HG03159 (cell line): Measurements from ENCODE around the gene CCSER2.
"Not testable (repeated sequence)": the region's sequence is repeated elsewhere in the genome, so short reads cannot be mapped to it uniquely, and the experiment has no call there.

ENCODE experiments used
- ATAC-seq: cut with Tn5 transposase; IDR thresholded peaks from one replicate; pipeline ENCODE4 v1.9.1; 2021; ENCODE audit warnings: mild to moderate bottlenecking, moderate library complexity; ENCODE audit not compliant: unreplicated experiment

Gene CCSER2

DNA sequence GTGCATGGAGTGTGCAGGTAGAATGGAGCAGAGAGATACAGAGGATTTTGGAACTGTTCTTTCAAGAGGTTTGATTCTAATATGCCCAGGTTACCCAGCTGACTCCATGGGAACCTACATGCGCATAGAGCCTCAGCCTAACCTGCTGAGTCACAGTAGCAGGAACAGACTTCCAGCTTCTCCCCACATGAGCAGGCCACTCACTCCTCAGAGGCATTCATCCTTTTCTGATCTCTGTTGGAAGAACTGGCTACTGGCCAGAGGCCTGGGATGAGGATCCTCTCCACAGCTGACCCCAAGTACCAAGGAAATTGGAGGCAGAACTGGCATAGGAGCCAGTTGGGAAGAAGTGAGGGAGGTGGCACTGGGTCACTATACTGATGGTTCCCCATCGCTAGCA lies 17.9 kb upstream of the CCSER2 start:
- no peak for ATAC-seq

GRCh38 chr10:84311576-84311975 lies 16.8 kb upstream of the CCSER2 start:
- no peak for ATAC-seq

DNA sequence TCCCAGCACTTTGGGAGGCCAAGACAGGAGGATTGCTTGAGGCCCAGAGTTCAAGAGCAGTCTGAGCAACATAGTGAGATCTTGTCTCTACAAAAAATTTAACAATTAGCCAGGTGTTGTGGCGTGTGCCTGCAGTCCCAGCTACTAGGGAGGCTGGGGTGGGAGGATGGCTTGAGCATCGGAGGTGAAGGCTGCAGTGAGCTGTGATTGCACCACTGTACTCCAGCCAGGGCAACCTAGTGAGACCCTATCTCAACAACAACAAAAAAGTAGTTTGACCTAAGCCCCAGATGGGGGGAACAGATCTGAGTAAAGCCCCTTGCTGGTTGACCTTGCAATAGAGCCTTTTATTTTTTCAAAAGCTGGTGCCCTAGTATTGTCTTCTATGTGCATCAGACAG lies 15.6 kb upstream of the CCSER2 start:
- no peak for ATAC-seq

DNA sequence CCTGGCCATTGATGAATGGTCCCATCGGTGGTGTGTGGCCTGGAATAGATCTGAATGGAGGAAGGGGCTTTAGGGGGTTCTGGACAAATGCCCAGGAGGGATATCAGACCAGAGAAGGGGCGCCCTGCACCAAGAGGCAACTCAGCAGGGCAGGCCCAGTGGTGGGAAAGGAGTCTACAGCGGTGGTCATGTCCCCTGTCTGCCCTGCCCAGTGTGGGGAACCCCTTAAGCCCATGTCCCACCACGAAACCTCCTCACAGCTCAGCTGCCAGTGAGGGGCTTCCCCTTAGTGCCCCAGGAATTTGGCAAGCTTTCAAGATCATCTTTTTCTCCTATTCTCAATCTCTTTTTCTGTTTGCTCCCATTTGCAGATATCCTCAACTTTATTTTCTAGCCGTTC lies 14.1 kb upstream of the CCSER2 start:
- no peak for ATAC-seq

DNA sequence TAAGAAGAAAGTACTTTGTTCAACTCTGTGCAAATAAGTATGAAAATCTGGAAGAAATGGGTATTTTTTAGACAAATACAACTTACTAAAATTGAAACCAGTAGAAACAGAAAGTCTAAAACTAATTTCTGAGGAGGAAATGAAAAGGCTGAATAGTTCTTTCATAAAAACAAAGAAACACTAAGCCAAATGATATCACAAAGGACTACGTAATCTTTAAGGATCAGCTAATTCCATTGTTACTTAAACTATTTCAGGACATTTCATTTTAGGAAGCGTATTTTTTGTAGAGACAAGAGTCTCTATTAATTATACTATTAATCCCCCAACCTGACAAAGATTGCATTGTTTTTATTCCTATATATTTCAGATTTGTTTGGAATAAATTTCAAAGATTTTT lies 11.2 kb upstream of the CCSER2 start:
- no peak for ATAC-seq

DNA sequence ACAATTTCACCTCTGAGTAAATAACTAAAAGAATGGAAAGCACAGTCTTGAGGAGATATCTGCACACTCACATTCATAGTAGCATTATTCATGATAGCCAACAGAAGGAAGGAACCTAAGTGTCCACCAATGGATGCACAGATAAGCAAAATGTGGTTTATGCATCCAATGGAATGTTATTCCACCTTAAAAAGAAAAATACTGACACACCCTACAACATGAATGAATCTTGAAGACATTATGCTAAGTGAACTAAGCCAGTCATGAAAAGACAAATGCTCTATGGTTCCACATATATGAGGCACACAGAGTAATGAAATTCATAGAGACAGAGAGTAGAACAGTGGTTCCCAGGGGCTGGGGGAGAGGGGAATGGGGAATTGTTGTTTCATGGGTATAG lies 6.5 kb upstream of the CCSER2 start:
- no peak for ATAC-seq

DNA sequence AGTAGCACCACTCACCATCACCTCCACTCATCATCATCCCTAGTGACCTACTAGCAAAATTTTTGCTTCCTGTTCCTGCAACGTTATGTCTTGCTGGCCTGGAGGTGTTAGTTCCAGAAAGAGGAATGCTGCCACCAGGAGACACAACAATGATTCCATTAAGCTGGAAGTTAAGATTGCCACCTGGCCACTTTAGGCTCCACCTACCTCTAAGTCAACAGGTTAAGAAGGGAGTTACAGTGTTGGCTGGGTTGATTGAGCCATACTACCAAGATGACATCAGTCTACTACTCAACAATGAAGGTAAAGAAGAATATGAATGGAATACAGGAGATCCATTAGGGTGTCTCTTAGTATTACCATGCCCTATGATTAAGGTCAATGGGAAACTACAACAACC lies 4.8 kb upstream of the CCSER2 start:
- ATAC-seq, result not testable (repeated sequence)

DNA sequence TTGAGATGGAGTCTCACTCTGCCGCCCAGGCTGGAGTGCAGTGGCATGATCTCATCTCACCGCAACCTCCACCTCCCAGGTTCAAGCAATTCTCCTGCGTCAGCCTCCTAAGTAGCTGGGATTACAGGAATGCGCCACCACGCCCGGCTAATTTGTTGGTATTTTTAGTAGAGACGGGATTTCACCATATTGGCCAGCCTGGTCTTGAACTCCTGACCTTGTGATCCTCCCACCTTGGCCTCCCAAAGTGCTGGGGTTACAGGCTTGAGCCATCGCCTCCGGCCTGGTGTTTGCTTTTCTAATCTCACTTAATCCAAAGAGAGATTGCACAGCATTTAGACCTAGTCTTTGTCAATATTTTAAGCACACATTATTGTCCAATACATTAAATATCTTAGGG lies 1.4 kb upstream of the CCSER2 start:
- not testable (repeated sequence) for ATAC-seq

DNA sequence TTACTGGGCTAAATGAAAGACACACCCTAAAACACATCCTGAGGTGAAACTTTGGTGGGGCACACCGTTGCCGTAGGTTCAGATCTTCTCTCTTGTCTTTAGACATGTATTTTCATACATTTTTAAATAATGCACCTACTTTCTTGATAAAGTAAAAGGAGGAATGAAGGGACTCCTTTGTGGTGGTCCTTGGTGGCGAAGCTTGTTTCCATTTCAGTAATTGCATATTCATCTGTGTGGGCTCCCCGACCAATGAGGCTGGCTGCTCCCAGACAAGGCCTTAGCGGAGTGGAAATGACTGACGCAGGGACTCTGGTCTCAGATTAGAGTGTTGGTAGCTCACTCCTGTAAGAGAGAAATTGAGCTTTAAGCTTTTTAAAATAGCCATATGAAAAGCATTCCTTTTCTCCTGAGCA lies 815 bp downstream of the CCSER2 start:
- ATAC-seq, result peak; percentile 19

DNA sequence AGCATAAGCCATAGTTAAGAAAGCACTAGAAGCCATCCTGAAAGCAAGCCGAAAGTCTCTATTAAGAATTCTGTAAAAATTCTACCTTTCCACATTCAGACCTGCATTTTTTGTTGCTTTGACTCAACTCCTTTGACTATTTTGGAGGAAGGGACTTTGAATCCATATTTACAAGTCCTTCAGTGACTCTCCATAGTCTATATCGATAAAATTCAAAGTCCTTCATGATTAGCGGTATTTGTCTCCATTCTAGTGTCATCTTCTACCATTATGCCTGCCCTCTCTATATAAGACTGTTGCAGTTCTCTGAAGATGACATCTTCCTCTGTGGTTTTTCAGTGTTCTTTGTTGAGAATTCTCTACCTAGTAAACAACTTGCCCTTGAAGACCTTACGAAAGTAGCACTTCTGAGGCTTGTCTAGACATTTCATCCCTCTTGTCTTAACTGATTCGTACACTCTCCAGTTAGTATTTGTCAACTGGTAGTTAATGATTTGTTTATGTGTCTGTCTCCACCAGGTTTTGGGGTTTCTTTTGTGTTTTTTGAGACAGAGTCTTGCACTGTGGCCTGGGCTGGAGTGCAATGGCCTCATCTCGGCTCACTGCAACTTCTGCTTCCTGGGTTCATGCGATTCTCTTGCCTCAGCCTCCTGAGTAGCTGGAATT lies 1.7 kb downstream of the CCSER2 start:
- peak; percentile 56 for ATAC-seq

DNA sequence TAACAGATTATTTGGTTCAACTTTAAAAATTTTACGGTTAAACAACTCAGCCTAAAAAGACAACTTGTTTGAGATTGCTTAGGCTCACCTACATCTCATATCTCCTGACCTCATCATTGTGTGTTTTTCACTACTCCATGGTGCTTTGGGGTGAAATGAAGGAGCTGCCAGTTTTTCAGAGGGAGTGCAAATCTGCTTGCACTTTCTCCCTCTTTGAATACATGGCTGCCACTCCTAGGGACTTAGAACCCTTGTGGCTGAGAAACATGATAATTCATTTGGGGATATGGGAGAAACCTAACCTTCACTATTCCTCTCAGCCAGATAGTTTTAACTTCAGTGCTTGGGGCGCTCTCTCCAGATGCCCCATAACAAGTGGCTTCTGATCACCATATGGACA lies 2.7 kb downstream of the CCSER2 start:
- ATAC-seq, result no peak

- peak; percentile 53 for ATAC-seq
These were observed 5.6 kb downstream of the CCSER2 start for GRCh38 chr10:84333864-84334451.

DNA sequence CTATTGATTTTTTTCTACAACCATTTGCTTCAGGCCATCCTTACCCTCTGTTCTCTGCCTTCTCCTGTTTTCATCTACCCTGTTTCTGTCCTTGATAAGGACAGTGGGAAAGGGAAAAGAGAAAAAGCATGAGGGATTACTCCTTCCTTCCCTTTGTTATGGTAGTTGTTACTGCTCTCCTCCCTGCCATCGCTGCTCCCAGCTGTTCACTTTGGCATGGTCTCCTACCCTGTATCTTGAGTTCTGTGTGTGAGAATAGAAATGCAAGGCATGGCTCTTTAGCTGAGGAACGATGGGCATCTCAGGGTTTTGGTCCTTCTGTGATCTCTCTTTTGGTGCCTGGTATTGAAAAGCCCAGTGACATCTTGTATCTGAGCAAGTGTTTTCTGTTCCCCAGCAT lies 6.4 kb downstream of the CCSER2 start:
- ATAC-seq, result no peak

DNA sequence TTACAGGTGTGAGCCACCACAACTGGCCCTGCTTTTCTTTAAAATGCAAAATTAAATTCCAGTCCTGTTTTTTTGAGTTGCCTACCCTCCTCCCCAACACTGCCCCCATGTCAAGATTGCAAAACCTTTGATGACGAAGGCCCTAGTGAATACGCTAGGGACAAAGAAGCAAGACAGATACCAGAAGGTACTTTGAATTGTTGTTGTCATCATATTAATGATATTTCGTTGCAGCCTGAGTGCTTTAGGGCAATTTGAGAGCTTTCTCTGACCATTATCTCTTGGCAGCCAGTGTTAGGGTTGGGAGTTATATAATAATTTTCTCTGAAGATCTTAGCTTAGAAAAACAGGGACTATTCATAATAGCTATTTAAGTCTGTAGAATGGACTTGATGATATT lies 7.1 kb downstream of the CCSER2 start:
- ATAC-seq, result no peak

DNA sequence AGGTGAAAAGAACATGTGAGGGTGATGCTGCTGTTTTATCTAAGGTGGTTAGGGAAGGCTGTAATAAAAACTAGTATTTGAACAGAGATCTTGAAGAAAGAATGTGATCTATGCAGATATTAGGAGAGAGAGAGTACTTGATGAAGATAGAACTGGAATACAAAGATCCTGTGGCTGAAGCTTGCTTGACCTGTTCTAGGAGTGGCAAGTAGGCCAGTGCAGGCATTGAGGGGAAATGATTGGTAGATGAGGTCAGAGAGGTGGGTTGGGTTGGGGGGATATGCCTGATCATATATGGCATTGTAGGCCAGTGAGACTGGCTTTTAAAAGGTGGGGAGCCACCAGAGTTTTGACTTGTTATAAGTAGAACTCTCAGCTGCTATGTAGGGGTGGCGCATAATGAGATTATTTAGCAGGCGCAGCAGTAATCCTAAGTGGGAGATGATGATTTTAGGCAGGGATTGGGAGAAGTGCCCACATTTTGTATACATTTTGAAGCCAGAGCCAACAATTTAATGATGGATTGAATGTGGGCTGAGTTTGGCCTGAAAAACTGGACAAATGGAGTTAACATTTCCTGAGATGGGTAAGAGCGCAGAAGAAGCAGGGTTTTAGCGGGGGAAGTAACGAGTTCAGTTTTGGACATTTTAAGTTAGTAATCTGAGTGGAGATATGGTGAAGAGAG lies 8.2 kb downstream of the CCSER2 start:
- no peak for ATAC-seq

DNA sequence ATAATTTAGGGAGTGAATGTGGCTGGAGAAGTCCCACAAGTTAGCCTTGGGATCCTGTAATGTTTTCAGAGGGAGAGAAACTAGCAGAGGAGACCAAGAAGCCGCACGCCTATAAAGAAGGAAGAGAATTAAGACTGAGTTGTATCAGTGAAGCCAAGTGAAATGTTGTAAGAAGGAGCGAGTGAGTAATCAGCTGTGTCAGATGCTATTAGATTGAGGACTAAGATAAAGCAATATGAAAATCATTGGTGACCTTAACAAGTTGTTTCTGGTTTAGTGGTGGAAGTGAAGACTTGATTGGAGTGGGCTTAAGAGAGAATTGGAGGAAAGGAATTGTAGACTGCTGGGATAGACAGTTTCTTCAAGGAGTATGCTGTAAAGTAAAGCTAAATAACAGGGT lies 8.8 kb downstream of the CCSER2 start:
- ATAC-seq, result no peak

DNA sequence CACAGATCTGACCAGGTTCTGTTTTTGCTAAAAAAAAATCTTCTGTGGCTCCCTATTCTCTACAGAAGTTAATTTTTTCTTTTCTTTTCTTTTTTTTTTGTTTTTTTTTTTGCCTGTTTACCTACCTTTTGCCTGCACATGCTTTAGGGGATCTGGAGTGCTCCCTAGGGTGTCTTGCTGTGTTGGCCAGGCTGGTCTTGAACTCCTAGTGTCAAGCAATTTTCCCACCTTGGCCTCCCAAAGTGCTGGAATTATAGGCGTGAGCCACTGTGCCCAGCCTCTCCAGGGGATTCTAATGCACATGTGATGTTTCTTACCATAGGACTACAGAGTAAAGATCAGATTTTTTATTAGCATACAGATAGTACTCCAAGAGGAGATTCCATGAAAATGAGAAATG lies 10.6 kb downstream of the CCSER2 start:
- no peak for ATAC-seq

- ATAC-seq, result no peak
These were observed 11.8 kb downstream of the CCSER2 start for GRCh38 chr10:84340187-84340586.

GRCh38 chr10:84340632-84341537 lies 12.5 kb downstream of the CCSER2 start:
- no peak for ATAC-seq

GRCh38 chr10:84341538-84341856 lies 13.1 kb downstream of the CCSER2 start:
- ATAC-seq, result no peak

- ATAC-seq, result no peak
These were observed 13.6 kb downstream of the CCSER2 start for GRCh38 chr10:84341983-84342382.

DNA sequence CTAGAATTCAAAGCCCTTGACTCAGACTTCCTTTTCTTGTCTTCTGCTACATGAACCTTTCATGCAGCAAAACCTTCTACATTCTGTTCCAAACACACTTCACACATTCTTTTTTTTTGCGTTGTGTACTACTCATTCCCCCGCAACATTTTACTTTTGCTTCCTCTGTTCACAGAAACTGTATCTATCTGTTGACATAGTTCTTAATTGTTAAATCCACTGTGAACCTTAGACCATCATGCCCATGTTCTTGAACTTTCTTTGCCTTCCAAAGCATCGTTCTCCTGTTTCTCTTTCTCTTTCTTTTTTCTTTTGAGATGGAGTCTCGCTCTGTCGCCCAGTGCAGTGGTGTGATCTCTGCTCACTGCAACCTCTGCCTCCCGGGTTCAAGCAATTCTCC lies 14.2 kb downstream of the CCSER2 start:
- no peak for ATAC-seq
